Kidney (tissue), 14 donors: Measurements from ENCODE around the gene GCAT. TPM values are rescaled to one million over a fixed set of nuclear protein-coding genes. Genes with fewer than 3 reads are reported as not detected.

Source experiments
- DNase-seq, 5 donors: peaks; one replicate each; pipeline ENCODE4 v3.0.0-alpha.2; 2013 to 2020
- FAIRE-seq: peaks from 2 replicates; lab custom pipeline; 2012; peaks lifted over from hg19 to GRCh38; lab: Jason Lieb, UNC
- H3K27ac ChIP-seq, 2 donors: one replicate each; pipeline ENCODE4 v1.7.0; 2013; ENCODE audit warnings: low read depth in 2 of 2, low read length in 2 of 2, inconsistent platforms in 1 of 2
- H3K27me3 ChIP-seq: one replicate; pipeline ENCODE4 v1.7.1; 2013; ENCODE audit warnings: low read length, inconsistent platforms; ENCODE audit not compliant: control insufficient read depth, insufficient read depth
- H3K36me3 ChIP-seq, 3 donors: one replicate each; pipeline versions ENCODE4 v1.7.0 to v1.7.1; 2013; ENCODE audit warnings: low read length in 3 of 3, control low read depth in 1 of 3, inconsistent platforms in 1 of 3; ENCODE audit not compliant: insufficient read depth in 3 of 3, control insufficient read depth in 2 of 3
- H3K4me1 ChIP-seq, 3 donors: one replicate each; pipeline versions ENCODE4 v1.7.0 to v1.7.1; 2013; ENCODE audit warnings: low read length in 3 of 3, inconsistent platforms in 1 of 3, low read depth in 1 of 3; ENCODE audit not compliant: control insufficient read depth in 2 of 3, insufficient read depth in 2 of 3
- H3K4me3 ChIP-seq, 3 donors: one replicate each; pipeline versions ENCODE4 v1.7.0 to v1.8.1; 2013; ENCODE audit warnings: low read length in 3 of 3, control low read depth in 1 of 3, inconsistent platforms in 1 of 3
- H3K9ac ChIP-seq, 3 donors: one replicate each; pipeline versions ENCODE4 v1.7.0 to v1.7.1; 2013; ENCODE audit warnings: low read length in 3 of 3, control low read depth in 1 of 3, inconsistent platforms in 1 of 3
- H3K9me3 ChIP-seq, 3 donors: one replicate each; pipeline versions ENCODE4 v1.7.0 to v1.7.1; 2013; ENCODE audit warnings: low read length in 3 of 3, control low read depth in 1 of 3, inconsistent platforms in 1 of 3; ENCODE audit not compliant: control insufficient read depth in 2 of 3, insufficient read depth in 1 of 3
- CTCF ChIP-seq: IDR thresholded peaks from 3 replicates; pipeline ENCODE4 v1.5.1; 2012; ENCODE audit warnings: mild to moderate bottlenecking, moderate library complexity, borderline replicate concordance; ENCODE audit not compliant: insufficient read depth; ENCODE audit errors: extremely low read depth
- intact Hi-C: fragments of 100-400 bp; cut with DNase I; formaldehyde crosslinking; loops from one replicate; pipeline ENCODE4 v1.11.1; 2022
- polyA plus RNA-seq: library from polyadenylated mRNA; stranded (reverse); fragments of 350-450 nt; fragmentation: Illumina TruSeq; extraction: RNeasy Lipid Tissue Mini Kit (QIAGEN cat#74804); gene quantifications from one replicate; pipeline ENCODE4 v1.2.3, GENCODE V29; 2014; ENCODE audit warnings: low read depth, low replicate concordance; ENCODE audit not compliant: insufficient read depth
- total RNA-seq: library from RNA; stranded (reverse); fragmentation: NEBNext Ultra II Directional; extraction: Animal tissue kit (Norgen Biotek cat#: 25700); gene quantifications from one replicate; pipeline ENCODE4 v1.2.1, GENCODE V29; 2021
- donor health status: control.
- donor health status: control.
- donor health status: control.
- donor health status: control.
- donor health status: control.
- donor health status: DM: yes; HTN: yes; CAD: no.
- donor health status: Normal renal cell carcinoma (clear cell type).

Gene GCAT
- total and polyA plus RNA-seq, 2 donors from 2014 or later, result 8.9 to 35.9 TPM

- Histone ChIP-seq H3K9me3 (no peaks in the 10 kb centered on the region), H3K4me1 (no peaks in the 10 kb centered on the region), H3K27me3 (no peaks in the 10 kb centered on the region), H3K4me3 (no peak overlapping the region), H3K27ac (no peak overlapping the region), H3K36me3 (peaks cover 4 to 29% (median 12%) of the 10 kb centered on the region in 3 donors), H3K9ac (no peak overlapping the region)
- no peak for DNase-seq
- no peak for FAIRE-seq
- no peak for TF ChIP-seq CTCF
- intact Hi-C loops, result no loop called here
Measured at GRCh38 chr22:37760152-37760551, 47.6 kb upstream of the GCAT start.

GRCh38 chr22:37762389-37762836, 45.3 kb upstream of the GCAT start:
- intact Hi-C loops, result no loop called here
- Histone ChIP-seq H3K9me3 (no peaks in the 10 kb centered on the region), H3K9ac (no peak overlapping the region), H3K4me3 (no peak overlapping the region), H3K27me3 (no peaks in the 10 kb centered on the region), H3K4me1 (no peaks in the 10 kb centered on the region), H3K36me3 (peaks cover 2 to 19% (median 10%) of the 10 kb centered on the region in 3 donors), H3K27ac (no peak overlapping the region)
- DNase-seq (no peak), FAIRE-seq (no peak)
- TF ChIP-seq CTCF, result no peak

- Histone ChIP-seq H3K9me3 (no peaks in the 10 kb centered on the region), H3K36me3 (peaks cover 2 to 23% (median 12%) of the 10 kb centered on the region in 3 donors), H3K4me3 (no peak overlapping the region), H3K4me1 (no peaks in the 10 kb centered on the region), H3K9ac (no peak overlapping the region), H3K27ac (no peak overlapping the region), H3K27me3 (no peaks in the 10 kb centered on the region)
- DNase-seq, result no peak
- no peak for TF ChIP-seq CTCF
- FAIRE-seq, result no peak
- intact Hi-C loops, result no loop called here
Measured at GRCh38 chr22:37763012-37763411, 44.7 kb upstream of the GCAT start.

- no peak for TF ChIP-seq CTCF
- Histone ChIP-seq H3K9me3 (no peaks in the 10 kb centered on the region), H3K27me3 (no peaks in the 10 kb centered on the region), H3K9ac (no peak overlapping the region), H3K36me3 (peaks cover 2 to 20% (median 12%) of the 10 kb centered on the region in 3 donors), H3K27ac (no peak overlapping the region), H3K4me3 (no peak overlapping the region), H3K4me1 (no peaks in the 10 kb centered on the region)
- intact Hi-C loops, result no loop called here
- DNase-seq (no peak), FAIRE-seq (no peak)
Measured at GRCh38 chr22:37763652-37764051, 44.1 kb upstream of the GCAT start.
